Thyroid gland (tissue), 4 donors: ENCODE data around the gene DLX2. TPM values are rescaled to one million over a fixed set of nuclear protein-coding genes. Genes with fewer than 3 reads are reported as not detected.
"Not testable (repeated sequence)": the region's sequence is repeated elsewhere in the genome, so short reads cannot be mapped to it uniquely, and the experiment has no call there.

Experiments used
- DNase-seq, 2 donors: peaks; one replicate each; pipeline ENCODE4 v3.0.0-alpha.2; 2019
- H3K27ac ChIP-seq, 3 donors: fragments of 200-600 bp; sonication (generic); 1 replicate in 2 of 3; 2 replicates in 1 of 3; pipeline ENCODE4 v1.5.1; 2016 to 2019; ENCODE audit warnings: mild to moderate bottlenecking in 1 of 3, moderate library complexity in 1 of 3
- H3K27me3 ChIP-seq: fragments of 200-600 bp; sonication (generic); one replicate; pipeline ENCODE4 v1.5.1; 2019
- H3K36me3 ChIP-seq, 2 donors: fragments of 200-600 bp; sonication (generic); one replicate each; pipeline ENCODE4 v1.5.1; 2016 to 2019
- H3K4me1 ChIP-seq, 2 donors: fragments of 200-600 bp; sonication (generic); one replicate each; pipeline ENCODE4 v1.5.1; 2017 to 2019
- H3K4me3 ChIP-seq, 3 donors: fragments of 200-600 bp; sonication (generic); replicated peaks in 1 of 3; 1 replicate in 2 of 3; 2 replicates in 1 of 3; pipeline ENCODE4 v1.5.1; 2016; ENCODE audit warnings: mild to moderate bottlenecking in 1 of 3
- H3K9me3 ChIP-seq: fragments of 200-600 bp; sonication (generic); one replicate; pipeline ENCODE4 v1.5.1; 2017
- POLR2A ChIP-seq, 2 donors: fragments of 450-650 bp; IDR thresholded peaks; one replicate each; pipeline ENCODE4 v1.6.1; 2017; ENCODE audit warnings: antibody characterized with exemption in 2 of 2, mild to moderate bottlenecking in 2 of 2, moderate library complexity in 1 of 2
- WGBS, 2 donors: methylation state at CpG; one replicate each; pipeline ENCODE4 v1.1.5; 2017; 5-methylcytosine and 5-hydroxymethylcytosine counted together
- intact Hi-C: fragments of 100-400 bp; cut with DNase I; formaldehyde crosslinking; loops from one replicate; pipeline ENCODE4 v1.15.1; 2023
- total RNA-seq, 4 donors: library from RNA; depleted of rRNA; stranded (reverse); fragments of >200 nt; gene quantifications; one replicate each; pipeline ENCODE4 v1.2.3, GENCODE V29; 2016
- TF ChIP-seq, protein P1 (sequence below), 6 experiments: fragments of 200-600 bp in 3 of 6; fragments of 450-650 bp in 3 of 6; sonication (generic) in 3 of 6; IDR thresholded peaks; one replicate each; pipeline ENCODE4 v1.5.1; 2016 to 2019; ENCODE audit warnings: antibody characterized with exemption in 6 of 6, mild to moderate bottlenecking in 2 of 6, inconsistent platforms in 1 of 6, moderate library complexity in 1 of 6

DLX2 gene
- total RNA-seq, 4 donors from 2014 or later, result 0.25 to 0.78 (median 0.40) TPM; not detected in 1

DNA sequence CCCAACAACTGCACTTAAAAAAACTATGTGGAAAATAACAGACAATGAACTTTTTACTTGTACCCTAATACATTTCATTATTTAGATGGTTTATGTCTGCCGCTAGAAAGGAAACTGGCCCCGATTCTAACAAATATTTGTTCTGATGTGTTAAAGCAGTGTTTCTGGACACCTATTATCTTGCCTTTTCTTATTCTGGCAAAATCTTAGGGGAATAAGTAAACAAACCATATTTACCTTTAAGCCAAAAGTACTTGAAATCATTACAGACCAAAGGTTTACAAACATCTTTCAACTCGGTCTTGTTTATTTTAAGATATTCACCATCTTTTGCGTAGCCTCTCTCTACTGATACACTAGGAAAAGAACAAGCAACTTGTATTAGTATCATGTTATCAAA is 29.2 kb downstream of the DLX2 start:
- 96 to 97% methylated on average over 4 of the region's 4 CpGs for WGBS, 2 donors
- TF ChIP-seq, protein P1, sequence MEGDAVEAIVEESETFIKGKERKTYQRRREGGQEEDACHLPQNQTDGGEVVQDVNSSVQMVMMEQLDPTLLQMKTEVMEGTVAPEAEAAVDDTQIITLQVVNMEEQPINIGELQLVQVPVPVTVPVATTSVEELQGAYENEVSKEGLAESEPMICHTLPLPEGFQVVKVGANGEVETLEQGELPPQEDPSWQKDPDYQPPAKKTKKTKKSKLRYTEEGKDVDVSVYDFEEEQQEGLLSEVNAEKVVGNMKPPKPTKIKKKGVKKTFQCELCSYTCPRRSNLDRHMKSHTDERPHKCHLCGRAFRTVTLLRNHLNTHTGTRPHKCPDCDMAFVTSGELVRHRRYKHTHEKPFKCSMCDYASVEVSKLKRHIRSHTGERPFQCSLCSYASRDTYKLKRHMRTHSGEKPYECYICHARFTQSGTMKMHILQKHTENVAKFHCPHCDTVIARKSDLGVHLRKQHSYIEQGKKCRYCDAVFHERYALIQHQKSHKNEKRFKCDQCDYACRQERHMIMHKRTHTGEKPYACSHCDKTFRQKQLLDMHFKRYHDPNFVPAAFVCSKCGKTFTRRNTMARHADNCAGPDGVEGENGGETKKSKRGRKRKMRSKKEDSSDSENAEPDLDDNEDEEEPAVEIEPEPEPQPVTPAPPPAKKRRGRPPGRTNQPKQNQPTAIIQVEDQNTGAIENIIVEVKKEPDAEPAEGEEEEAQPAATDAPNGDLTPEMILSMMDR (IDR thresholded peaks at IDR 0.05), result no peak
- TF ChIP-seq POLR2A (IDR thresholded peaks at IDR 0.05), result no peak
- DNase-seq, result no peak

DNA sequence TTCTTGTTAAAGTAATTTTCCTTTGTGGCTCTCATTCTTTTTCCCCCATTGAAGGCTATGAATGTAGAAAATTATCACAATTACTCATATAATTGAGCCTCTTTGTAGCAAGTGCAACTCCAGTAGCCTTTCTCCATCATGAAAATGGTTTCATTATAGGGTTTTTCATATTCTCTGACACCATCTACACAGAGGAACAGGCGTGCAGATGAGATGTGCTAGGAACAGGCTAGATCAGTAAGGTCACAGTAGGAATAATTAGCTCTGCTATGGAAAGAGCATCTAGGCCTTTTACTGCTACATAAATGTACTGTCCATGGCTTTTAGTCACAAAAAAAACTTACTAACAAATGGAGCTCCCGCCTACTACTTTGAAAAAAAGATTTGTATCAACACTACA is 30.0 kb downstream of the DLX2 start:
- no peak for TF ChIP-seq POLR2A (IDR thresholded peaks at IDR 0.05)
- TF ChIP-seq, protein P1 (IDR thresholded peaks at IDR 0.05), result no peak
- no peaks in the 10 kb centered on the region for H3K36me3 ChIP-seq
- no peaks in the 10 kb centered on the region for H3K27me3 ChIP-seq
- H3K27ac ChIP-seq, result no peak overlapping the region
- intact Hi-C loops, result no loop called here
- H3K4me1 ChIP-seq, result no peaks in the 10 kb centered on the region
- no peak for DNase-seq
- no peak overlapping the region for H3K4me3 ChIP-seq
- 93 to 100% methylated on average over 2 of the region's 2 CpGs for WGBS, 2 donors
- H3K9me3 ChIP-seq, result no peaks in the 10 kb centered on the region

More for the DNA sequence above, 29.2 kb downstream of the DLX2 start:
- Histone ChIP-seq H3K4me1 (no peaks in the 10 kb centered on the region), H3K4me3 (no peak overlapping the region), H3K36me3 (no peaks in the 10 kb centered on the region), H3K27me3 (no peaks in the 10 kb centered on the region), H3K27ac (no peak overlapping the region), H3K9me3 (no peaks in the 10 kb centered on the region)
- intact Hi-C loops, result no loop called here

DNA sequence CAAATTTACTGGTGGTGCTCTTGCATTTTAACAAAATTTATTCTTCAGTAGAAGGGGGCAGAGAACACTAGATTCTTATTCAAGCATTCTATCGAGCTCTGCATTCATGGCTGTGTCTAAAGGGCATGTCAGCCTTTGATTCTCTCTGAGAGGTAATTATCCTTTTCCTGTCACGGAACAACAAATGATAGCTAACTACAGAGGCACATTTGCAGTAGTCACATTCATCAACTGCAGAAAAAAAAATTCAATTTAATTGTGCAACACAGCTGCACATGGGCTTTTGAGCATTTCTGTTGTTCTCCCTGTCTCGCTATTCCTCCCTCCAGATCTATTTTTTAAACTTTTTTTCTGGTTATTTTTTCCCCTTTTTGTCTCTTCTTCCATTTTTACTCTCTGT is 30.4 kb downstream of the DLX2 start:
- Histone ChIP-seq H3K4me1 (no peaks in the 10 kb centered on the region), H3K9me3 (no peaks in the 10 kb centered on the region), H3K27ac (no peak overlapping the region), H3K4me3 (no peak overlapping the region), H3K36me3 (no peaks in the 10 kb centered on the region), H3K27me3 (no peaks in the 10 kb centered on the region)
- 95 to 96% methylated on average over 3 of the region's 3 CpGs for WGBS, 2 donors
- no peak for DNase-seq
- intact Hi-C loops, result no loop called here
- no peak for TF ChIP-seq POLR2A (IDR thresholded peaks at IDR 0.05)
- TF ChIP-seq, protein P1 (IDR thresholded peaks at IDR 0.05), result no peak

DNA sequence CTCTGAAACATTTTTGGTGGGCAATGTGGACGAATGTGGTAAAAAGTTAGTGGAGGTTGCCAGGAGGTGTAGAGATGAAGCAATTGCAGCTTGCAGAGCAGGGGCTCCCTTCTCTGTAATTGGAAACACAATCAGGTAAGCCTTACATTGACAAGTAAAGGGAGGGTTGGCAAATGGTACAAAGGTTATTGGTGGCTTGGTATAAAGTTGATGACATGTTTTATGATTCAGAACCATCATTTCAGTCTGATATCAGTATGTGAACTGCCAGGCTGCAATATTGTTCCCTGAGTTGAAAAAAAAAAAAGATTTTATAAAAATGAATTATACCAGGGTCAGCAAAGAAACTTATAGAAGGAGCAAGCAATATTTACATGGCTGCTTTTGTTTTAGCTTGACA is 31.8 kb downstream of the DLX2 start:
- intact Hi-C loops, result no loop called here
- Histone ChIP-seq H3K9me3 (no peaks in the 10 kb centered on the region), H3K4me1 (no peaks in the 10 kb centered on the region), H3K27me3 (no peaks in the 10 kb centered on the region), H3K36me3 (no peaks in the 10 kb centered on the region), H3K4me3 (no peak overlapping the region), H3K27ac (no peak overlapping the region)
- TF ChIP-seq, protein P1 (IDR thresholded peaks at IDR 0.05), result no peak
- TF ChIP-seq POLR2A (IDR thresholded peaks at IDR 0.05), result no peak
- no peak for DNase-seq
- 90 to 95% methylated on average over 1 of the region's 1 CpG for WGBS, 2 donors

DNA sequence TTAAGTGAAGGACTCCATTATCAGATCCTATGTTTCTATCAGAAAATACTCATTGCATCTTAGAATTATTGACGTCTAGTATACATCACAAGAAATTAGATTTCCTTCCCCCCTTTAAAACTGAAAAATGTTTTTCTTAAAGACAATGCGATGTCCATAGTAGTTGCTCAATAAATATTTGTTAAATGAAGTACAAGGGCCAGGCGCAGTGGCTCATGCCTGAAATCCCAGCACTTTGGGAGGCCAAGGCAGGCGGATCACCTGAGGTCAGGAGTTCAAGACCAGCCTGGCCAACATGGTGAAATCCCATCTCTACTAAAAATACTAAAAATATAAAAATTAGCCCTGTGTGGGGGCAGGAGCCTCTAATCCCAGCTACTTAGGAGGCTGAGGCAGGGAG is 34.8 kb downstream of the DLX2 start:
- H3K27me3 ChIP-seq, H3K4me3 ChIP-seq, H3K36me3 ChIP-seq: not testable (repeated sequence)

DNA sequence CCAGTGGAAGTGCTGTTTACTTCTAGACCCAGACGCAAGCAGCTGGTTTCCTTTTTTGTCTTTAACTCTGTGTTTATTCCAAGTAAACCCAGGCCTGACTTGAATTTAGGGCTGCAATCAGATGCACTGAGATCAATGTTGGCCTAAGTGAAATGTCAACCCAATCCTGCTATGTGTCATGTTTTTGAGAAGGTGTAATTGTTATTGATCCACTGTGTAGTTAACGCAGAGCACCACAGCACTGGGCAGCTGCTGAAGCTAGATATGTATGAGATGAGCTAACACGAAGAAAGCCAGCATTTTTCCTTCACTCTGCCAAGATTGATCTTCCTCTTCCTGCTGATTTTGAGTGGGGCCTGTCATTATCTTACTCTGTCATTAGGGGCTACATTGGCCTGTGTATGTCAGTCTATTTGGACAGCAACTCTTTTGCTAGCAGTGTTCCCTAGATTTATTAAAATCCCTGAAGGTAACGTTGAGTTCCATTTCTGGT is 36.3 kb downstream of the DLX2 start:
- no peak overlapping the region for H3K27ac ChIP-seq
- no peaks in the 10 kb centered on the region for H3K27me3 ChIP-seq
- H3K4me1 ChIP-seq, result no peaks in the 10 kb centered on the region
- 86 to 96% methylated on average over 4 of the region's 4 CpGs for WGBS, 2 donors
- H3K9me3 ChIP-seq, result no peaks in the 10 kb centered on the region
- TF ChIP-seq, protein P1 (IDR thresholded peaks at IDR 0.05), result no peak
- TF ChIP-seq POLR2A (IDR thresholded peaks at IDR 0.05), result no peak
- no peaks in the 10 kb centered on the region for H3K36me3 ChIP-seq
- intact Hi-C loops, result no loop called here
- no peak overlapping the region for H3K4me3 ChIP-seq
- DNase-seq, result no peak

More for the DNA sequence above, 34.8 kb downstream of the DLX2 start:
- WGBS, 2 donors, result 98% methylated on average over 4 of the region's 4 CpGs
- intact Hi-C loops, H3K4me1 ChIP-seq, H3K9me3 ChIP-seq, H3K27ac ChIP-seq, DNase-seq: not testable (repeated sequence)
